Lower leg skin (tissue), 3 donors: Measurements from ENCODE around the gene FAM167B.

Source experiments
- POLR2A ChIP-seq, 2 donors: fragments of 450-650 bp; IDR thresholded peaks; one replicate each; pipeline ENCODE4 v1.6.1; 2016 to 2017; ENCODE audit warnings: antibody characterized with exemption in 2 of 2, mild to moderate bottlenecking in 1 of 2, moderate library complexity in 1 of 2
- TF ChIP-seq, protein P1 (sequence below), 3 donors: fragments of 450-650 bp; IDR thresholded peaks; one replicate each; pipeline ENCODE4 v1.5.1; 2016; ENCODE audit warnings: antibody characterized with exemption in 3 of 3, mild to moderate bottlenecking in 3 of 3, moderate library complexity in 2 of 3

- TF ChIP-seq, protein P1, sequence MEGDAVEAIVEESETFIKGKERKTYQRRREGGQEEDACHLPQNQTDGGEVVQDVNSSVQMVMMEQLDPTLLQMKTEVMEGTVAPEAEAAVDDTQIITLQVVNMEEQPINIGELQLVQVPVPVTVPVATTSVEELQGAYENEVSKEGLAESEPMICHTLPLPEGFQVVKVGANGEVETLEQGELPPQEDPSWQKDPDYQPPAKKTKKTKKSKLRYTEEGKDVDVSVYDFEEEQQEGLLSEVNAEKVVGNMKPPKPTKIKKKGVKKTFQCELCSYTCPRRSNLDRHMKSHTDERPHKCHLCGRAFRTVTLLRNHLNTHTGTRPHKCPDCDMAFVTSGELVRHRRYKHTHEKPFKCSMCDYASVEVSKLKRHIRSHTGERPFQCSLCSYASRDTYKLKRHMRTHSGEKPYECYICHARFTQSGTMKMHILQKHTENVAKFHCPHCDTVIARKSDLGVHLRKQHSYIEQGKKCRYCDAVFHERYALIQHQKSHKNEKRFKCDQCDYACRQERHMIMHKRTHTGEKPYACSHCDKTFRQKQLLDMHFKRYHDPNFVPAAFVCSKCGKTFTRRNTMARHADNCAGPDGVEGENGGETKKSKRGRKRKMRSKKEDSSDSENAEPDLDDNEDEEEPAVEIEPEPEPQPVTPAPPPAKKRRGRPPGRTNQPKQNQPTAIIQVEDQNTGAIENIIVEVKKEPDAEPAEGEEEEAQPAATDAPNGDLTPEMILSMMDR (IDR thresholded peaks at IDR 0.05), result no peak
- no peak for TF ChIP-seq POLR2A (IDR thresholded peaks at IDR 0.05)
These were observed 38.6 kb upstream of the FAM167B start for GRCh38 chr1:32208469-32208868.
